ENCODE results near the gene ZNF221.

ZNF221 gene

GRCh38 chr19:43960411-43960810 is 9.4 kb downstream of the ZNF221 start:
- no peak for DNase-seq

- no peak for DNase-seq
These were observed 15.2 kb downstream of the ZNF221 start for GRCh38 chr19:43966079-43966694.

- no peak for DNase-seq
These were observed 25.7 kb downstream of the ZNF221 start for GRCh38 chr19:43976732-43977131.

GRCh38 chr19:43983544-43983911 is 32.5 kb downstream of the ZNF221 start:
- no peak for DNase-seq

GRCh38 chr19:43983912-43984686 is 33.1 kb downstream of the ZNF221 start, which contains the start of gene ZNF155:
Gene ZNF155, plus strand, starts transcription at chr19:43984188. Its CDS starts 4,356 bp downstream, at chr19:43988544.
- DNase-seq: peak; percentile 52 to 65

- DNase-seq: peak in 1 of 2 donors; percentile 6
These were observed 33.6 kb downstream of the ZNF221 start for GRCh38 chr19:43984687-43985000.

- DNase-seq: no peak
These were observed 46.7 kb downstream of the ZNF221 start for GRCh38 chr19:43997631-43998290.

- DNase-seq: no peak
These were observed 51.2 kb downstream of the ZNF221 start for GRCh38 chr19:44002212-44002565.

- DNase-seq: peak; percentile 67 to 73
These were observed 51.8 kb downstream of the ZNF221 start, which contains the start of gene ZNF230 for GRCh38 chr19:44002566-44003460. Gene ZNF230, plus strand, starts transcription at chr19:44002957. Its CDS starts 4,122 bp downstream, at chr19:44007079.

GRCh38 chr19:44003461-44004009 is 52.5 kb downstream of the ZNF221 start:
- no peak for DNase-seq

GRCh38 chr19:44005973-44006372 is 54.9 kb downstream of the ZNF221 start:
- no peak for DNase-seq

GRCh38 chr19:44007473-44007872 is 56.4 kb downstream of the ZNF221 start:
- no peak for DNase-seq

GRCh38 chr19:44010468-44010867 is 59.4 kb downstream of the ZNF221 start:
- no peak for DNase-seq

Data from stimulated activated CD4-positive, alpha-beta T cell treated with anti-CD3 and anti-CD28 coated beads, Interleukin-2, amount 100 ng/mL, for 48 hours (primary cell).